Upper lobe of right lung (tissue), 1 donor: ENCODE results near the gene ESYT2. TPM values are rescaled to one million over a fixed set of nuclear protein-coding genes. Genes with fewer than 3 reads are reported as not detected.
A peak's percentile ranks its signal among the peaks of the same experiment; 100 is the strongest.

ENCODE experiments used
- ATAC-seq: fragments of 200-7000 bp; cut with Tn5 transposase; one replicate; pipeline ENCODE4 v1.9.1; 2020; ENCODE audit warnings: mild to moderate bottlenecking, moderate library complexity
- DNase-seq: peaks from one replicate; pipeline ENCODE4 v3.0.0-alpha.2; 2020
- H3K27ac ChIP-seq: fragments of 200-600 bp; one replicate; pipeline ENCODE4 v1.8.0; 2022
- H3K27me3 ChIP-seq: fragments of 200-600 bp; one replicate; pipeline ENCODE4 v1.8.0; 2022; ENCODE audit warnings: mild to moderate bottlenecking
- H3K36me3 ChIP-seq: fragments of 200-600 bp; one replicate; pipeline ENCODE4 v1.8.0; 2022
- H3K4me1 ChIP-seq: fragments of 200-600 bp; one replicate; pipeline ENCODE4 v1.8.0; 2022
- H3K4me3 ChIP-seq: fragments of 200-600 bp; one replicate; pipeline ENCODE4 v1.8.0; 2022; ENCODE audit warnings: mild to moderate bottlenecking
- H3K9me3 ChIP-seq: fragments of 200-600 bp; one replicate; pipeline ENCODE4 v1.8.0; 2022
- intact Hi-C: fragments of 100-400 bp; cut with DNase I; formaldehyde crosslinking; loops from one replicate; pipeline ENCODE4 v1.11.0; 2022
- total RNA-seq: library from RNA; stranded (reverse); fragmentation: NEBNext Ultra II Directional; extraction: Animal tissue kit (Norgen Biotek cat#: 25700); gene quantifications from one replicate; pipeline ENCODE4 v1.2.1, GENCODE V29; 2021
- TF ChIP-seq, protein P1 (sequence below): fragments of 200-600 bp; IDR thresholded peaks from one replicate; pipeline ENCODE4 v1.8.0; 2022; ENCODE audit warnings: antibody characterized with exemption
- donor health status: DM: no; HTN: yes; CAD: no; lungs with severe emphysema.

Gene ESYT2
- total RNA-seq, 1 donor from 2014 or later: 63.1 TPM

DNA sequence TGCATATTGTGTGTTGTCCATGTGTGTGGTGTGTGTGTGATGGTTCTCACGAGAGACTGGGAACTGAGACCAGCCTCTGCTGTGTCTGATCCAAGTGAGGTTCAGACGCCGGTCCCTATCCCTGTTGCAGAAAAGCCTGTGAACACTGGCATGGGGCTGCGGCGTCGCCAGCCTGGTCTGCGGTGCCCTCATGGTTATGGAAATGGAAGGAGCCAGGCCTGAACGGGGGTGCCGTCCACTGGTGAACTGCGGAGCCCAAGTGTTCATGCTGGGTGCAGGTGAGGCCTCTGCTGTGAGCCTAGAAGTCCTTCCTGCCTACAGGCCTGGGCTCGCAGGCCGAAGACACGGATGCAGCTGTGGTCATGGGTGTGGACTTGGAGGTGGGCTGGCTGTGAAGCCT lies 106.0 kb downstream of the ESYT2 start:
- DNase-seq (no peak), ATAC-seq (no peak)
- Histone ChIP-seq H3K36me3 (no peaks in the 10 kb centered on the region), H3K27me3 (no peaks in the 10 kb centered on the region), H3K4me1 (no peaks in the 10 kb centered on the region), H3K4me3 (no peak overlapping the region), H3K9me3 (no peaks in the 10 kb centered on the region), H3K27ac (no peak overlapping the region)
- TF ChIP-seq, protein P1, sequence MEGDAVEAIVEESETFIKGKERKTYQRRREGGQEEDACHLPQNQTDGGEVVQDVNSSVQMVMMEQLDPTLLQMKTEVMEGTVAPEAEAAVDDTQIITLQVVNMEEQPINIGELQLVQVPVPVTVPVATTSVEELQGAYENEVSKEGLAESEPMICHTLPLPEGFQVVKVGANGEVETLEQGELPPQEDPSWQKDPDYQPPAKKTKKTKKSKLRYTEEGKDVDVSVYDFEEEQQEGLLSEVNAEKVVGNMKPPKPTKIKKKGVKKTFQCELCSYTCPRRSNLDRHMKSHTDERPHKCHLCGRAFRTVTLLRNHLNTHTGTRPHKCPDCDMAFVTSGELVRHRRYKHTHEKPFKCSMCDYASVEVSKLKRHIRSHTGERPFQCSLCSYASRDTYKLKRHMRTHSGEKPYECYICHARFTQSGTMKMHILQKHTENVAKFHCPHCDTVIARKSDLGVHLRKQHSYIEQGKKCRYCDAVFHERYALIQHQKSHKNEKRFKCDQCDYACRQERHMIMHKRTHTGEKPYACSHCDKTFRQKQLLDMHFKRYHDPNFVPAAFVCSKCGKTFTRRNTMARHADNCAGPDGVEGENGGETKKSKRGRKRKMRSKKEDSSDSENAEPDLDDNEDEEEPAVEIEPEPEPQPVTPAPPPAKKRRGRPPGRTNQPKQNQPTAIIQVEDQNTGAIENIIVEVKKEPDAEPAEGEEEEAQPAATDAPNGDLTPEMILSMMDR: no peak
- intact Hi-C loops: no loop called here

DNA sequence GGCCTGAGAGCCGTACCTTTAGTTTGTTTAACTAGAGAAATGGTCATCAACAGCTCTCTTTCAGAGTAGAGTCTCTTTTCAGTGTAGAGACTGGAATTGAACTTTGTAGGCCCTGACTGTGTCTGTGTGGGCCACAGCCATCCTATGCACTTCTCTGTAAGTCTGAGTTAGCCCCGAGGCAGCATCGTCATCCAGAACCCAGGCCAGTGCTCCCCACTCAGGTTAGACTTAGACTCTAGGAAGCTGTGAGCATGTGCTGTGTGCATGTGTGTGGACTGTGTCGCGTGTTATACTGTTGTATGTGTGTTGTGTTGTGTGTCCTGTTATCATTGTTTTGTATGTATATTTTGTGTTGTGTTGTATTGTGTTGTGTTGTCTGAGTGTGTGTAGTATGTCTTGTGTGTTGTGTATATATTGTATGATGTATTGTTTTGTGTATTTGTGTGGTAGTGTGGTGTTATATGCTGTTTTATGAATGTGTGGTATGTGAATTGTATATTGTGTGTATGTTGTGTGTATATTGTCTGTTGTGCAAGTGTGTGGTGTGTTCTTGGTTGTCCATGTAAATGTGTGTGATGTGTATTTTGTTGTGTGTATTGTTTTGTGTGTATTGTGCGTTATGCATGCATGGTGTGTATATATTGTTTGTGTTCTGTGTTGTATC lies 106.6 kb downstream of the ESYT2 start:
- TF ChIP-seq, protein P1: no peak
- no peaks in the 10 kb centered on the region for H3K4me1 ChIP-seq
- H3K27me3 ChIP-seq: no peaks in the 10 kb centered on the region
- H3K36me3 ChIP-seq: no peaks in the 10 kb centered on the region
- H3K4me3 ChIP-seq: no peak overlapping the region
- H3K27ac ChIP-seq: no peak overlapping the region
- intact Hi-C loops: no loop called here
- H3K9me3 ChIP-seq: no peaks in the 10 kb centered on the region
- DNase-seq (no peak), ATAC-seq (no peak)

DNA sequence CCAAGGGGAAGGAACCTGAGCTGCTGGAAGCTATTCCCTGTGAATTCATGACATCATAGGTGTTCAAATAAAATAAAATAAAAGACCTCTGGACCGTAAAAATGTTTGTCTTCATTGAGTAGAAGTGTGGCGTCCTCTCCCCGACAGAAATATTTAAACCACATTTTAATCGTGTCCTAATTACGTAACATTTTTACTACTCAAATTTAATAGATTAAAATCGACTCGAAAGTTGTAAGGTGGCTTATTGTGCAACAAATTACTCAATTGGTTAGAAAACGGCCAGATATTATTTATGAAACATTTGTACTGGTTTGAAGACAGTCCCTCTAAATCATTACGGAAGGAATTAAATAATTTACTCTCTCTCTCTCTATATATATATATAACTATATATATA lies 109.2 kb downstream of the ESYT2 start:
- Histone ChIP-seq H3K36me3 (no peaks in the 10 kb centered on the region), H3K27me3 (no peaks in the 10 kb centered on the region), H3K4me3 (no peak overlapping the region), H3K9me3 (no peaks in the 10 kb centered on the region), H3K27ac (no peak overlapping the region), H3K4me1 (no peaks in the 10 kb centered on the region)
- ATAC-seq (no peak), DNase-seq (no peak)
- intact Hi-C loops: no loop called here
- TF ChIP-seq, protein P1: no peak

DNA sequence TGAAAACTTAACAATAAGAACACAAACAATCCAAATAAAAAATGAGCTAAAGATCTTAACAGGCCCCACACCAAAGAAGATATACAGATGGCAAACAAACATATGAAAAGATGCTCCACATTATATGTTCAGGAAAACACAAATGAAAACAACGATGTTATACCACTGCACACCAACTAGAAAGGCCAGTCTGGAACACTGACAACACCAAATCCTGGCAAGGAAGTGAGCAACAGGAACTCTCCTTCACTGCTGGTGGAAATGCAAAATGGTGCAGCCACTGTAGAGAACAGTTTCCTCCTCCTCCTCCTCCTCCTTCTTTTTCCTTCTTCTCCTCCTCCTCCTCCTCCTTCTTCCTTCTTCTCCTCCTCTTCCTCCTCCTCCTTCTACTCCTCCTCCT lies 112.5 kb downstream of the ESYT2 start:
- no peaks in the 10 kb centered on the region for H3K27me3 ChIP-seq
- H3K4me1 ChIP-seq: no peaks in the 10 kb centered on the region
- DNase-seq (no peak), ATAC-seq (no peak)
- no peak overlapping the region for H3K27ac ChIP-seq
- TF ChIP-seq, protein P1: no peak
- H3K4me3 ChIP-seq: no peak overlapping the region
- intact Hi-C loops: no loop called here
- no peaks in the 10 kb centered on the region for H3K36me3 ChIP-seq
- no peaks in the 10 kb centered on the region for H3K9me3 ChIP-seq

DNA sequence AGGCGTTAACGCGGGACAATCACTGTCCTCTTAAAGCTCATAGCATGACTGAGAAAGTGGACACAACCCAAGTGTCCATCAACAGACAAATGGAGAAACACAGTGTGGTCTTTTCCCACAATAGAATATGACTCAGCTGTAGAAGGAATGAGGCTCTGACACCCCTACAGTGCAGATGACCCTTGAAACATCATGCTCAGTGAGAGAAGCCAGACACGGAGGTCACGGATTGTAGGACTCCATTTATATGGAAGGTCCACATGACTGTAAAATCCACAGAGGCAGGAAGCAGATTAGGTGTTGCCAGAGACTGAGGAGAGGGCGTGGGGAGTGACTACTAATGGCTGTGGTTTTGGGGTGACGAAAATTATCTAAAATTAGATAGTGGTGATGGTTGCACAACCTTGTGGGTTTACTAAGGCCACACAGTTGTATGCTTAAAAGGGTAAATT lies 118.6 kb downstream of the ESYT2 start:
- DNase-seq: no peak
- TF ChIP-seq, protein P1: no peak
- Histone ChIP-seq H3K9me3 (no peaks in the 10 kb centered on the region), H3K4me1 (peaks cover 5% of the 10 kb centered on the region), H3K36me3 (no peaks in the 10 kb centered on the region), H3K27me3 (no peaks in the 10 kb centered on the region), H3K27ac (no peak overlapping the region), H3K4me3 (no peak overlapping the region)
- intact Hi-C loops: no loop called here
- ATAC-seq: peak; percentile 77

DNA sequence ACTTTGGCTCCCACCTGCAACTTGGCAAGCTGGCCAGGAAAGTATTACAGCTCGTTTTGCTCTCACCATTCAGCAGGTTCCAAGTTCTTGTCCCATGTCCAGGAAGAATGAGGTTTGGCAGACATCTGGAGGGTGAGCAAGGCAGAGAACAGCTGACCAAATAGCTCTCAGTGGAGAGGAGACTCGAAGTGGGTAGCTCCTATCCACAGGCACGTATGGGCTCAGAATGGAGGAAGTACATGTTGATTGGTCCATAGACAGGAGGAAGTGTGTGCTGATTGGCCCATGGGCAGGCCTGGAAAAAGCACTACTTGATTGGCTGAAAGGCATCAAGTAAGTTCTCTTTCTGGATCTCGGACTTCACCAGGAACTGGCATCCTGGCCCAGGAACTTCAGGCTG lies 121.7 kb downstream of the ESYT2 start:
- Histone ChIP-seq H3K4me3 (no peak overlapping the region), H3K36me3 (no peaks in the 10 kb centered on the region), H3K9me3 (no peaks in the 10 kb centered on the region), H3K27ac (no peak overlapping the region), H3K4me1 (peaks cover 7% of the 10 kb centered on the region), H3K27me3 (no peaks in the 10 kb centered on the region)
- TF ChIP-seq, protein P1: no peak
- DNase-seq: no peak
- no peak for ATAC-seq
- intact Hi-C loops: no loop called here
